IMR-90 (cell line): Measurements from ENCODE around the gene SLC16A9. TPM values are rescaled to one million over a fixed set of nuclear protein-coding genes. Genes with fewer than 3 reads are reported as not detected.

Experiments used
- ATAC-seq: fragments of 200-7000 bp; cut with Tn5 transposase; 2 replicates; pipeline ENCODE4 v1.9.1; 2020; ENCODE audit warnings: low read depth, mild to moderate bottlenecking, moderate library complexity
- BruUV-seq: library from RNA; stranded (reverse); fragments of 400-500 nt; replicated peaks from 2 replicates; lab custom pipeline; 2021; lab: Mats Ljungman, UMichigan
- CTCF ChIA-PET: fragments of 300-600 bp; formaldehyde crosslinking; extraction: SDS; loops from one replicate; lab custom pipeline; 2021; ENCODE audit warnings: antibody characterized with exemption; lab: Yijun Ruan, JAX
- POLR2A ChIA-PET: fragments of 300-600 bp; sonication (Branson Sonifier 250); formaldehyde crosslinking; loops from one replicate; lab custom pipeline; 2022; ENCODE audit warnings: antibody characterized with exemption; ENCODE audit not compliant: unreplicated experiment; lab: Charles Lee
- DNase-seq: peaks from one replicate; pipeline ENCODE4 v3.0.0; 2013
- H2AFZ ChIP-seq: replicated peaks from 2 replicates; pipeline ENCODE3; 2013; ENCODE audit warnings: low read length, mild to moderate bottlenecking; ENCODE audit not compliant: poor library complexity
- H2AK5ac ChIP-seq: 2 replicates; pipeline ENCODE4 v1.6.1; 2013; ENCODE audit warnings: low read depth, low read length, inconsistent platforms
- H2AK9ac ChIP-seq: replicated peaks from 2 replicates; pipeline ENCODE3; 2013; ENCODE audit warnings: mild to moderate bottlenecking, low read depth, low read length, moderate library complexity; ENCODE audit not compliant: poor library complexity
- H2BK120ac ChIP-seq: 2 replicates; pipeline ENCODE4 v1.6.1; 2013; ENCODE audit warnings: low read depth, low read length, inconsistent platforms
- H2BK15ac ChIP-seq: 3 replicates; pipeline ENCODE4 v1.6.1; 2013; ENCODE audit warnings: low read depth, low read length, inconsistent platforms
- H2BK20ac ChIP-seq: 2 replicates; pipeline ENCODE4 v1.6.1; 2013; ENCODE audit warnings: low read depth, mild to moderate bottlenecking, inconsistent platforms, low read length, moderate library complexity
- H2BK5ac ChIP-seq: 2 replicates; pipeline ENCODE4 v1.6.1; 2013; ENCODE audit warnings: mild to moderate bottlenecking, low read depth, low read length, inconsistent platforms; ENCODE audit not compliant: poor library complexity, severe bottlenecking
- H3K14ac ChIP-seq: replicated peaks from 2 replicates; pipeline ENCODE4 v1.6.1; 2013; ENCODE audit warnings: low read depth, low read length, inconsistent platforms
- H3K18ac ChIP-seq: 2 replicates; pipeline ENCODE4 v1.6.1; 2013; ENCODE audit warnings: low read depth, low read length, control low read depth
- H3K23ac ChIP-seq: 2 replicates; pipeline ENCODE4 v1.6.1; 2013; ENCODE audit warnings: low read depth, low read length, inconsistent platforms
- H3K27ac ChIP-seq: 2 replicates; pipeline ENCODE4 v1.5.1; 2013; ENCODE audit warnings: mild to moderate bottlenecking, control low read depth, low read length; ENCODE audit not compliant: insufficient read depth
- H3K27me3 ChIP-seq: 2 replicates; pipeline ENCODE4 v1.6.1; 2013; ENCODE audit warnings: low read length; ENCODE audit not compliant: control insufficient read depth, insufficient read depth
- H3K36me3 ChIP-seq: 2 replicates; pipeline ENCODE4 v1.6.1; 2013; ENCODE audit warnings: low read length, mixed read lengths; ENCODE audit not compliant: control insufficient read depth, insufficient read depth
- H3K4ac ChIP-seq: 2 replicates; pipeline ENCODE4 v1.6.1; 2013; ENCODE audit warnings: low read depth, low read length, inconsistent platforms
- H3K4me1 ChIP-seq: 2 replicates; pipeline ENCODE4 v1.6.1; 2013; ENCODE audit warnings: low read length, mixed read lengths; ENCODE audit not compliant: control insufficient read depth, insufficient read depth
- H3K4me2 ChIP-seq: 2 replicates; pipeline ENCODE4 v1.6.1; 2013; ENCODE audit warnings: low read depth, mild to moderate bottlenecking, control low read depth, low read length, moderate library complexity
- H3K4me3 ChIP-seq: 2 replicates; pipeline ENCODE4 v1.5.1; 2013; ENCODE audit warnings: low read depth, mild to moderate bottlenecking, control low read depth, low read length, moderate library complexity; ENCODE audit not compliant: insufficient read depth
- H3K56ac ChIP-seq: 2 replicates; pipeline ENCODE4 v1.6.1; 2013; ENCODE audit warnings: low read length, inconsistent platforms; ENCODE audit not compliant: insufficient read depth; ENCODE audit errors: extremely low read depth
- H3K79me1 ChIP-seq, 2 experiments: 2 replicates each; pipeline ENCODE4 v1.6.1; 2013; ENCODE audit warnings: low read length in 2 of 2, inconsistent platforms in 1 of 2, low read depth in 1 of 2
- H3K9ac ChIP-seq: 2 replicates; pipeline ENCODE4 v1.6.1; 2013; ENCODE audit warnings: low read depth, low read length, control low read depth
- H3K9me1 ChIP-seq: 2 replicates; pipeline ENCODE4 v1.6.1; 2013; ENCODE audit warnings: low read length, inconsistent platforms; ENCODE audit not compliant: insufficient read depth
- H3K9me3 ChIP-seq: 2 replicates; pipeline ENCODE4 v1.6.1; 2013; ENCODE audit warnings: low read length; ENCODE audit not compliant: control insufficient read depth, insufficient read depth
- H4K20me1 ChIP-seq: 2 replicates; pipeline ENCODE4 v1.6.1; 2013; ENCODE audit warnings: low read length, inconsistent platforms; ENCODE audit not compliant: insufficient read depth
- H4K5ac ChIP-seq: 2 replicates; pipeline ENCODE4 v1.6.1; 2013; ENCODE audit warnings: mild to moderate bottlenecking, low read depth, low read length, control low read depth
- H4K8ac ChIP-seq, 2 experiments: 2 replicates each; pipeline ENCODE4 v1.6.1; 2013; ENCODE audit warnings: low read depth in 2 of 2, low read length in 2 of 2, control low read depth in 1 of 2, inconsistent platforms in 1 of 2
- H4K91ac ChIP-seq: 2 replicates; pipeline ENCODE4 v1.6.1; 2013; ENCODE audit warnings: low read depth, low read length, inconsistent platforms; ENCODE audit not compliant: insufficient read depth
- BHLHE40 ChIP-seq: fragments of 150-350 bp; IDR thresholded peaks from 2 replicates; pipeline ENCODE4 v1.6.1; 2016; ENCODE audit warnings: mild to moderate bottlenecking, low read depth, low read length
- CEBPB ChIP-seq: IDR thresholded peaks from 2 replicates; pipeline ENCODE4 v1.6.1; 2012; ENCODE audit warnings: low read depth, low read length, improper control_type of control experiment
- CHD1 ChIP-seq: IDR thresholded peaks from 2 replicates; pipeline ENCODE4 v1.6.1; 2012; ENCODE audit warnings: low read depth, low read length, improper control_type of control experiment
- CTCF ChIP-seq: conservative IDR thresholded peaks from 2 replicates; pipeline ENCODE4 v1.5.1; 2012; ENCODE audit warnings: mild to moderate bottlenecking, low read depth, low read length, improper control_type of control experiment
- ELK1 ChIP-seq: fragments of 150-350 bp; IDR thresholded peaks from 2 replicates; pipeline ENCODE4 v1.6.1; 2016; ENCODE audit warnings: low read depth, mild to moderate bottlenecking, low read length, moderate library complexity, borderline replicate concordance
- FOS ChIP-seq: fragments of 150-350 bp; IDR thresholded peaks from 2 replicates; pipeline ENCODE4 v1.6.1; 2016; ENCODE audit warnings: low read depth, low read length
- MAFK ChIP-seq: IDR thresholded peaks from 2 replicates; pipeline ENCODE4 v1.6.1; 2012; ENCODE audit warnings: low read depth, low read length, improper control_type of control experiment
- MAZ ChIP-seq: IDR thresholded peaks from 2 replicates; pipeline ENCODE4 v1.6.1; 2012; ENCODE audit warnings: low read depth, mild to moderate bottlenecking, low read length, improper control_type of control experiment, moderate library complexity, borderline replicate concordance
- MXI1 ChIP-seq: IDR thresholded peaks from 2 replicates; pipeline ENCODE4 v1.6.1; 2012; ENCODE audit warnings: low read depth, mild to moderate bottlenecking, low read length, moderate library complexity, borderline replicate concordance
- NFE2L2 ChIP-seq: fragments of 150-350 bp; IDR thresholded peaks from 2 replicates; pipeline ENCODE4 v1.6.1; 2016; ENCODE audit warnings: low read depth, mild to moderate bottlenecking, low read length
- POLR2A ChIP-seq: IDR thresholded peaks from 2 replicates; pipeline ENCODE4 v1.6.1; 2012; ENCODE audit warnings: mild to moderate bottlenecking, low read depth, low read length
- RCOR1 ChIP-seq: IDR thresholded peaks from 2 replicates; pipeline ENCODE4 v1.6.1; 2012; ENCODE audit warnings: mild to moderate bottlenecking, low read length, improper control_type of control experiment; ENCODE audit not compliant: insufficient replicate concordance
- RFX5 ChIP-seq: IDR thresholded peaks from 2 replicates; pipeline ENCODE4 v1.8.0; 2012; ENCODE audit warnings: low read depth, mild to moderate bottlenecking, low read length, moderate library complexity
- SMC3 ChIP-seq: fragments of 150-350 bp; IDR thresholded peaks from 2 replicates; pipeline ENCODE4 v1.6.1; 2016; ENCODE audit warnings: low read depth, mild to moderate bottlenecking, antibody characterized with exemption, low read length, moderate library complexity
- USF2 ChIP-seq: fragments of 150-350 bp; IDR thresholded peaks from 2 replicates; pipeline ENCODE4 v1.6.1; 2017; ENCODE audit warnings: mild to moderate bottlenecking, antibody characterized with exemption, low read length, low read depth
- dilution Hi-C: fragments of 300-500 bp; cut with HindIII; formaldehyde crosslinking; loops from one replicate; pipeline ENCODE4 v1.14.3; 2018; ENCODE audit warnings: low sequenced_read_pairs; ENCODE audit not compliant: unreplicated experiment
- in situ Hi-C: fragments of 300-500 bp; cut with MboI; formaldehyde crosslinking; loops from 3 replicates; pipeline ENCODE4 v1.14.3; 2019; ENCODE audit warnings: low sequenced_read_pairs, inconsistent platforms, mixed read lengths
- intact Hi-C: fragments of 100-400 bp; cut with micrococcal nuclease; formaldehyde crosslinking; loops from 2 replicates; pipeline ENCODE4 v1.10.0; 2022
- polyA plus RNA-seq, 3 experiments: library from polyadenylated mRNA; depleted of rRNA; stranded (reverse); fragments of >200 nt; gene quantifications; 2 replicates each; pipeline ENCODE4 v1.2.3, GENCODE V29; 2012; ENCODE audit warnings: low replicate concordance in 1 of 3
- total RNA-seq: library from RNA; depleted of rRNA; stranded (reverse); fragments of >200 nt; gene quantifications from 2 replicates; pipeline ENCODE4 v1.2.3, GENCODE V29; 2012

The SLC16A9 gene
- total and polyA plus RNA-seq, 2 of the 4 experiments (the other 2 are of a cell fraction) = 0.18 to 0.26 TPM

GRCh38 chr10:59705931-59706330 lies 3.7 kb downstream of the SLC16A9 start:
- Histone ChIP-seq H3K56ac (no peak overlapping the region), H2BK20ac (no peak overlapping the region), H3K4me3 (no peak overlapping the region), H4K91ac (no peak overlapping the region), H3K9me3 (no peaks in the 10 kb centered on the region), H3K18ac (no peak overlapping the region), H3K4ac (no peak overlapping the region), H4K8ac (no peak overlapping the region), H4K20me1 (no peaks in the 10 kb centered on the region), H3K4me2 (no peak overlapping the region), H2AK5ac (no peak overlapping the region), H2BK120ac (no peak overlapping the region), H3K27ac (no peak overlapping the region), H3K36me3 (no peaks in the 10 kb centered on the region), H3K9ac (no peak overlapping the region), H3K27me3 (peaks cover 27% of the 10 kb centered on the region), H3K14ac (no peak overlapping the region), H3K79me1 (no peaks in the 10 kb centered on the region), H3K9me1 (no peaks in the 10 kb centered on the region), H2AFZ (no peak overlapping the region), H4K5ac (no peak overlapping the region), H2BK5ac (no peak overlapping the region), H3K4me1 (peaks cover 3% of the 10 kb centered on the region; the same call in 1 of the 2 replicates), H3K23ac (no peak overlapping the region), H2BK15ac (no peak overlapping the region), H2AK9ac (no peak overlapping the region)
- POLR2A ChIA-PET = no interaction called here
- in situ Hi-C loops = no loop called here
- intact Hi-C loops = no loop called here
- BruUV-seq = no TSS peak
- DNase-seq (no peak), ATAC-seq (no peak)
- CTCF ChIA-PET = no interaction called here
- TF ChIP-seq BHLHE40 (no peak), CEBPB (no peak), MXI1 (no peak), ELK1 (no peak), CTCF (no peak), USF2 (no peak), FOS (no peak), SMC3 (no peak), RFX5 (no peak), MAFK (no peak), CHD1 (no peak), NFE2L2 (no peak), POLR2A (no peak), RCOR1 (no peak), MAZ (no peak)
- dilution Hi-C loops = no loop called here
